ENCODE data around the gene BRSK2. TPM values are rescaled to one million over a fixed set of nuclear protein-coding genes. Genes with fewer than 3 reads are reported as not detected.

Gene BRSK2
- total RNA-seq, 1 experiment from 2014 or later = 1.2 TPM

DNA sequence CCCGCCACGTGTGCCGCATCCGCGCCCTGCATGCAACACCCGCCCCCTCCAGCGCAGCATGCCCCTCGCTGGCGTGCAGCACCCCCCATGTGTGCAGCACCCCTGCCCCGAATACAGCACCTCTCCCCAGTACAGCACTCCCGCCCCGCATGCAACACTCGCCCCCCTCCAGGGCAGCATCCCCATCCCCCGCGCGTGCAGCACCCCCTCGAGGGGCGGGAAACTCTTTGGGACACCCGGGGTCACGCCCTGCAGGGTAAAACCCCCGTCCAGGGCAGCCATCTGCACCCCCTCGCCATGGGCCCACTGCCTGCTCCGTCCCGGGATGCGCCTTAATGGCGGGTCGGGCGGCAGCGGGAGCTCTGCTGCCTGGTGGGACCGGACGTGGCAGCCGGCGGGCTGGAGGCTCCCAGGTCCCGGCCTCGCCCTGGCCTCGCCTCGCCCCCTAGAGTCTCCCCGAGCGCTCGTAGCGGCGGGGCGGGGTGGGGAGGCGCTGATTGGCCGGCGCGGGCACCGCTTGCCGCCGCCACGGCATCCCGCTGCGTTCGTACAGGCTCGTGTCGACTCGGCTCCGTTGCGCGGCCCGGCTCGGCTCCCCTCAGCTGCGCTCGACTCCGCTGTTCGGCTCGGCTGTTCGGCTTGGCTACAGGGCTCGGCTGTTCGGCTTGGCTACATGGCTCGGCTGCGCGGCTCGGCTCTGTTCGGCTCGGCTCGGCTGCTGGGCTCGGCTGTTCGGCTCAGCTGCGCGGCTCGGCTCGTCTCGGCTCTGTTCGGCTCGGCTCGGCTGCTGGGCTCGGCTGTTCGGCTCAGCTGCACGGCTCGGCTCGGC, 417 bp upstream of the BRSK2 start:
- Histone ChIP-seq H2AFZ (ENCODE audit: low read length) (peak overlapping the region; percentile 93), H3K9ac (ENCODE audit: low read length) (peak overlapping the region; percentile 78), H4K20me1 (ENCODE audit: low read length) (no peaks in the 10 kb centered on the region), H3F3A (ENCODE audit: low read length, unreplicated experiment) (no peaks in the 10 kb centered on the region), H3K27ac (ENCODE audit: low read length) (no peak overlapping the region), H3K79me2 (ENCODE audit: low read length) (no peaks in the 10 kb centered on the region), H3K9me2 (replicated peaks; ENCODE audit: low read length) (no peaks in the 10 kb centered on the region), H3K4me3 (ENCODE audit: low read length) (peak overlapping the region; percentile 65), H3K9me3 (ENCODE audit: low read length) (no peaks in the 10 kb centered on the region), H3K27me3 (ENCODE audit: low read length) (no peaks in the 10 kb centered on the region), H3K4me2 (ENCODE audit: low read length) (peak overlapping the region; percentile 96), H3K36me3 (ENCODE audit: low read depth, low read length) (no peaks in the 10 kb centered on the region), H3K4me1 (ENCODE audit: insufficient read depth, low read length) (0 out of 2 replicates have a peak, but pooled peaks cover 4% of the 10 kb centered on the region)
- ChIA-PET CTCF (no interaction called here), POLR2A (ENCODE audit: unreplicated experiment) (no interaction called here)
- BruUV-seq (replicated peaks) = no TSS peak
- peak; percentile 99 for ATAC-seq
- intact Hi-C loops (cut with micrococcal nuclease) = loop anchor here (5.0 to 10.0 kb wide), 2 partner anchors 85 to 127 kb away; partner anchors contain the start of gene TOLLIP
- TF ChIP-seq EZH2 (IDR thresholded peaks at IDR 0.05; ENCODE audit: low read length, unreplicated experiment) (no peak), EZH2phosphoT487 (IDR thresholded peaks at IDR 0.05; ENCODE audit: borderline replicate concordance, low read length) (no peak)
- TF ChIP-seq, protein P1, sequence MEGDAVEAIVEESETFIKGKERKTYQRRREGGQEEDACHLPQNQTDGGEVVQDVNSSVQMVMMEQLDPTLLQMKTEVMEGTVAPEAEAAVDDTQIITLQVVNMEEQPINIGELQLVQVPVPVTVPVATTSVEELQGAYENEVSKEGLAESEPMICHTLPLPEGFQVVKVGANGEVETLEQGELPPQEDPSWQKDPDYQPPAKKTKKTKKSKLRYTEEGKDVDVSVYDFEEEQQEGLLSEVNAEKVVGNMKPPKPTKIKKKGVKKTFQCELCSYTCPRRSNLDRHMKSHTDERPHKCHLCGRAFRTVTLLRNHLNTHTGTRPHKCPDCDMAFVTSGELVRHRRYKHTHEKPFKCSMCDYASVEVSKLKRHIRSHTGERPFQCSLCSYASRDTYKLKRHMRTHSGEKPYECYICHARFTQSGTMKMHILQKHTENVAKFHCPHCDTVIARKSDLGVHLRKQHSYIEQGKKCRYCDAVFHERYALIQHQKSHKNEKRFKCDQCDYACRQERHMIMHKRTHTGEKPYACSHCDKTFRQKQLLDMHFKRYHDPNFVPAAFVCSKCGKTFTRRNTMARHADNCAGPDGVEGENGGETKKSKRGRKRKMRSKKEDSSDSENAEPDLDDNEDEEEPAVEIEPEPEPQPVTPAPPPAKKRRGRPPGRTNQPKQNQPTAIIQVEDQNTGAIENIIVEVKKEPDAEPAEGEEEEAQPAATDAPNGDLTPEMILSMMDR (conservative IDR thresholded peaks at IDR 0.05; ENCODE audit: low read depth, low read length) = no peak
- DNase-seq = peak; percentile 92

DNA sequence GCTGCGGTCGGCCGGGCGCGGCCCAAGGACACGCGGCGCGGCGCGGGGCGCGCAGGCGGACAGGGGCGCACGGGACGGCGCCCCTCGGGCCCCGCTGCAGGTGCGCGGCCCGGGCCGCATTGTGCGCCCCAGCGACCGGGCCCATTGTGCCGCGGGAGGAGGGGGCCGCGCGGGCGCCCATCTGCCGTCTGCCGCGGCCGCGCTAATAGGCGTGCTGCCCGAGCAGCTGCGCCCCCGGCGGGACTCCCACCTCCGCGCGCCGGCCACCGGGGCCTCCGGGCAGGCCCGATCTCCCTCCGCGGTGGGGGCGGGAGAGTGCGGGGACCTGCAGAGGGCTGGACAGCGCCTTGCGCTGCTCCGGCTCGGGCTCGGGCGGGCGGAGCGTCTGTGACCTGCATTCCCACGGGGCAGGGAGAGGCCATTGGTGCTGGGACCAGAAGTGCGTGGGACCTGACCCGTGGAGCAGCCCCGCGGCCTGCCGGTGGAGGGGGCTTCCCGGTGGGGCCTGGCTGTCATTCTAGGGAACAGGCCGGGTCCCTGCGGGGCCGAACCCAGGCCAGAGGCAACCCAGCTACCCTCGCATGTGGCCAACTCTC, 933 bp downstream of the BRSK2 start:
- Histone ChIP-seq H3K9ac (ENCODE audit: low read length) (no peak overlapping the region), H3K27ac (ENCODE audit: low read length) (no peak overlapping the region)
- no peak for ATAC-seq

More for the DNA sequence above, 933 bp downstream of the BRSK2 start:
- H4K20me1 ChIP-seq (ENCODE audit: low read length) = no peaks in the 10 kb centered on the region
- H3K9me3 ChIP-seq (ENCODE audit: low read length) = no peaks in the 10 kb centered on the region
- TF ChIP-seq, protein P1 (conservative IDR thresholded peaks at IDR 0.05; ENCODE audit: low read depth, low read length) = no peak
- TF ChIP-seq EZH2phosphoT487 (IDR thresholded peaks at IDR 0.05; ENCODE audit: borderline replicate concordance, low read length) = no peak
- no peak for TF ChIP-seq EZH2 (IDR thresholded peaks at IDR 0.05; ENCODE audit: low read length, unreplicated experiment)
- H2AFZ ChIP-seq (ENCODE audit: low read length) = no peak overlapping the region
- H3K79me2 ChIP-seq (ENCODE audit: low read length) = no peaks in the 10 kb centered on the region
- no peaks in the 10 kb centered on the region for H3K9me2 ChIP-seq (replicated peaks; ENCODE audit: low read length)
- BruUV-seq (replicated peaks) = no TSS peak
- H3K36me3 ChIP-seq (ENCODE audit: low read depth, low read length) = no peaks in the 10 kb centered on the region
- H3K27me3 ChIP-seq (ENCODE audit: low read length) = no peaks in the 10 kb centered on the region
- ChIA-PET CTCF (no interaction called here), POLR2A (ENCODE audit: unreplicated experiment) (no interaction called here)
- H3K4me1 ChIP-seq (ENCODE audit: insufficient read depth, low read length) = 0 out of 2 replicates have a peak, but pooled peaks cover 4% of the 10 kb centered on the region
- no peak for DNase-seq
- no peak overlapping the region for H3K4me2 ChIP-seq (ENCODE audit: low read length)
- H3K4me3 ChIP-seq (ENCODE audit: low read length) = no peak overlapping the region
- intact Hi-C loops (cut with micrococcal nuclease) = no loop called here
- H3F3A ChIP-seq (ENCODE audit: low read length, unreplicated experiment) = no peaks in the 10 kb centered on the region
